NB4 (cell line): Measurements from ENCODE around the gene ITGA4.

ENCODE experiments used
- DNase-seq: peaks from one replicate; pipeline ENCODE4 v3.0.0; 2010; ENCODE audit warnings: low read depth
- H3K4me3 ChIP-seq: one replicate; pipeline ENCODE4 v1.5.1; 2011; ENCODE audit warnings: mild to moderate bottlenecking, low read depth, low read length, moderate library complexity
- MAX ChIP-seq: IDR thresholded peaks from 2 replicates; pipeline ENCODE4 v1.6.1; 2011; ENCODE audit warnings: low read depth, low read length
- MYC ChIP-seq: IDR thresholded peaks from 2 replicates; pipeline ENCODE4 v1.6.1; 2011; ENCODE audit warnings: low read depth, low read length
- POLR2A ChIP-seq: IDR thresholded peaks from 2 replicates; pipeline ENCODE4 v1.6.1; 2011; ENCODE audit warnings: mild to moderate bottlenecking; ENCODE audit not compliant: insufficient read length; ENCODE audit errors: extremely low read depth
- TF ChIP-seq, protein P1 (sequence below): IDR thresholded peaks from one replicate; pipeline ENCODE4 v1.5.1; 2012; ENCODE audit warnings: low read depth, low read length

The ITGA4 gene

GRCh38 chr2:181457121-181457740 lies at the start of gene ITGA4:
Gene ITGA4 (plus strand): TSS chr2:181457386. CDS start chr2:181457655, 269 bp downstream.
- TF ChIP-seq MYC (peak; percentile 83), MAX (peak; percentile 65), POLR2A (peak; percentile 46)
- TF ChIP-seq, protein P1, sequence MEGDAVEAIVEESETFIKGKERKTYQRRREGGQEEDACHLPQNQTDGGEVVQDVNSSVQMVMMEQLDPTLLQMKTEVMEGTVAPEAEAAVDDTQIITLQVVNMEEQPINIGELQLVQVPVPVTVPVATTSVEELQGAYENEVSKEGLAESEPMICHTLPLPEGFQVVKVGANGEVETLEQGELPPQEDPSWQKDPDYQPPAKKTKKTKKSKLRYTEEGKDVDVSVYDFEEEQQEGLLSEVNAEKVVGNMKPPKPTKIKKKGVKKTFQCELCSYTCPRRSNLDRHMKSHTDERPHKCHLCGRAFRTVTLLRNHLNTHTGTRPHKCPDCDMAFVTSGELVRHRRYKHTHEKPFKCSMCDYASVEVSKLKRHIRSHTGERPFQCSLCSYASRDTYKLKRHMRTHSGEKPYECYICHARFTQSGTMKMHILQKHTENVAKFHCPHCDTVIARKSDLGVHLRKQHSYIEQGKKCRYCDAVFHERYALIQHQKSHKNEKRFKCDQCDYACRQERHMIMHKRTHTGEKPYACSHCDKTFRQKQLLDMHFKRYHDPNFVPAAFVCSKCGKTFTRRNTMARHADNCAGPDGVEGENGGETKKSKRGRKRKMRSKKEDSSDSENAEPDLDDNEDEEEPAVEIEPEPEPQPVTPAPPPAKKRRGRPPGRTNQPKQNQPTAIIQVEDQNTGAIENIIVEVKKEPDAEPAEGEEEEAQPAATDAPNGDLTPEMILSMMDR, result peak; percentile 79
- DNase-seq, result peak; percentile 97
- peak within 1 kb of the TSS; percentile 97 for H3K4me3 ChIP-seq

DNA sequence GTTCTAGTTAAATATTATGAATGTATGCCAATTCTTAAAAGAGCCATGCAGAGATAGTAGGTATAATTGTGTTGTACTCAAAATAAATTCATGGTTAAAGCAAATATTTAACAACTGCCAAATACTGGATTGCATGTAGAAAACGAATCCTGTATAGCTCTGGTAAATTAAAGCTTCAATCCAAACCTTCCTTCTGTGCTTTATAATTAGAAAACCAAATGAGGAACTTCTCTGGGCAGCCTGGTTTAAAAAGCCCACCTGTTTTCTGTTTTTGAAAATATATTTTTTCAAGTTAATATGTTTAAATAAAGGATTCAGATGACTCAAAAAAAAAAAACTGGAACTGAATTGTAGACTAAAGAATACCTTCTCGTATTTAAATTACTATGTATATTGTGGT lies 48.3 kb upstream of the ITGA4 start:
- H3K4me3 ChIP-seq, result no peak overlapping the region
- TF ChIP-seq, protein P1, result no peak
- TF ChIP-seq MAX (no peak), MYC (no peak), POLR2A (no peak)
- no peak for DNase-seq

- TF ChIP-seq, protein P1, result no peak
- peak; percentile 8; the same call in 1 of the 2 replicates for TF ChIP-seq MYC
- no peak for TF ChIP-seq POLR2A
- TF ChIP-seq MAX, result 0 out of 2 replicates have a peak, but pooled peaks have one; percentile 17
- DNase-seq, result peak; percentile 96
- no peak overlapping the region for H3K4me3 ChIP-seq
Observed at GRCh38 chr2:181411105-181411849, 45.9 kb upstream of the ITGA4 start.

GRCh38 chr2:181419129-181419855 lies 37.9 kb upstream of the ITGA4 start:
- H3K4me3 ChIP-seq, result no peak overlapping the region
- TF ChIP-seq, protein P1, result no peak
- TF ChIP-seq POLR2A, result no peak
- no peak for TF ChIP-seq MAX
- no peak for TF ChIP-seq MYC
- peak; percentile 34 for DNase-seq

DNA sequence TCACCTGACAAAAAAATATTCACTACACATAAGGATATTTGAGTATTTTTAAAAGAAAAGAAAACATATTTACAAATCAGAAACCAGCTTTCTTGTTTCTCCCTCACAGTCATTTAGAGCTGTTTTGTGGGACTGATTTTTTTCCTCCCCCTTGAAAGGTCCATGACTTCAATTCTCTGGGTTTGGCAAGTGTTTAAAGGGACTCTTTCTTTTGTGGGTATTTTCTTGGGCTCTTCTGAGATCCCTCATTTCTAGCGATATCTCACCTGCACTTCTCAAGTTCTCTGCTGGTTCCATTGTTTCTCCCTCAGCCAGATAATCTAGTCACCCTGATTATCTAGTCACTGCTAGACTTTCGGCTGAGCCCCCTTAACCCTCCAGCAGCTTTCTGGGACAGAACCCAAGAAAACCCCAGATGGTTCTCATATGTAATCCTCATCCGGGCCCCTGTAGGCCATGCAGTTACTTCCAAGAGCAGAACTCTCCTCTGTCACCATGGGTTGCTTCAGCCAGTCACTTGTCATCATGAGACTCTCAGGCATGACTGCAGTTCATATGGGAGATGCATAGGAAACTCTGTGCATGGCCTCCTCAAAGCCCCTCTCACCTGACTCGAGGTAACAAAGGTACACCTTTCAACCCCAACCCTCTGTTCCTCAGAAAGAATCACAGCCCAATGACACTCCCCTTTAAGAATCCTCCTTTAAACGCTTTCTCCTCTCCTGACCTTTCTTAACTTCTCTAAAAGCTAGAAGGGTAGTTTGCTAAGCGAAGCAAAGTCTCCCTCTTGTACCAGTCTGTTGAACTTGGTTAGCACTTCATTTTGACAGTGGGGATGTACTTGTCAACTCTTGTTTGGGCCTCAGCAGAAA lies 36.7 kb upstream of the ITGA4 start:
- no peak for DNase-seq
- no peak overlapping the region for H3K4me3 ChIP-seq
- no peak for TF ChIP-seq MAX
- no peak for TF ChIP-seq MYC
- TF ChIP-seq, protein P1, result no peak
- TF ChIP-seq POLR2A, result no peak
